T47D (cell line): ENCODE data around the gene KCNA10.
"Not testable (repeated sequence)": the region's sequence is repeated elsewhere in the genome, so short reads cannot be mapped to it uniquely, and the experiment has no call there.

Source experiments
- DNase-seq, 2 experiments: peaks; one replicate each; pipeline versions ENCODE4 v3.0.0 to v3.0.0-alpha.2; 2011 to 2012; ENCODE audit warnings: low read depth in 1 of 2, low spot score in 1 of 2
- JUND ChIP-seq: IDR thresholded peaks from 2 replicates; pipeline ENCODE4 v1.6.1; 2012; ENCODE audit warnings: low read depth
- in situ Hi-C: cut with HindIII; loops from 2 replicates; pipeline ENCODE4 v1.10.0; 2016; ENCODE audit warnings: low sequenced_read_pairs, low pct_unique_long_range_greater_than_20kb

KCNA10 gene

GRCh38 chr1:110524311-110525248 lies 5.6 kb upstream of the KCNA10 start:
- in situ Hi-C loops, result no loop called here
- no peak for TF ChIP-seq JUND
- peak; percentile 15 to 45 for DNase-seq

GRCh38 chr1:110523011-110523410 lies 4.0 kb upstream of the KCNA10 start:
- in situ Hi-C loops, result no loop called here
- no peak for DNase-seq

GRCh38 chr1:110522560-110522959 lies 3.6 kb upstream of the KCNA10 start:
- no peak for TF ChIP-seq JUND
- in situ Hi-C loops, result no loop called here
- no peak for DNase-seq

More at GRCh38 chr1:110523011-110523410, 4.0 kb upstream of the KCNA10 start:
- no peak for TF ChIP-seq JUND

- no peak for DNase-seq
- in situ Hi-C loops, result no loop called here
- TF ChIP-seq JUND, result no peak
Observed at GRCh38 chr1:110520827-110521226, 1.9 kb upstream of the KCNA10 start.

- in situ Hi-C loops, result no loop called here
- no peak for DNase-seq
- TF ChIP-seq JUND, result no peak
Observed at GRCh38 chr1:110515891-110516290, 3.1 kb downstream of the KCNA10 start.

GRCh38 chr1:110515041-110515440 lies 3.9 kb downstream of the KCNA10 start:
- in situ Hi-C loops, result no loop called here
- TF ChIP-seq JUND, result no peak
- no peak for DNase-seq

GRCh38 chr1:110513511-110513910 lies 5.5 kb downstream of the KCNA10 start:
- in situ Hi-C loops, result no loop called here
- DNase-seq, result no peak
- TF ChIP-seq JUND, result no peak

GRCh38 chr1:110511436-110511835 lies 7.5 kb downstream of the KCNA10 start:
- no peak for DNase-seq
- no peak for TF ChIP-seq JUND
- in situ Hi-C loops, result no loop called here

GRCh38 chr1:110510921-110511320 lies 8.1 kb downstream of the KCNA10 start:
- in situ Hi-C loops, DNase-seq: not testable (repeated sequence)

GRCh38 chr1:110509655-110510054 lies 9.3 kb downstream of the KCNA10 start:
- no peak for DNase-seq
- in situ Hi-C loops, result no loop called here

GRCh38 chr1:110508028-110508940 lies 10.7 kb downstream of the KCNA10 start:
- in situ Hi-C loops, result no loop called here
- no peak for DNase-seq
- TF ChIP-seq JUND, result no peak

More at GRCh38 chr1:110509655-110510054, 9.3 kb downstream of the KCNA10 start:
- no peak for TF ChIP-seq JUND

- DNase-seq, result no peak
- no peak for TF ChIP-seq JUND
- in situ Hi-C loops, result no loop called here
Observed at GRCh38 chr1:110506541-110506940, 12.4 kb downstream of the KCNA10 start.

GRCh38 chr1:110505596-110505995 lies 13.4 kb downstream of the KCNA10 start:
- in situ Hi-C loops, result no loop called here
- DNase-seq, result peak in 1 of 2 experiments; percentile 59
- no peak for TF ChIP-seq JUND
